HG02884 (cell line): ENCODE measurements around the gene TMEM123.
A peak's percentile ranks its signal among the peaks of the same experiment; 100 is the strongest.
"Not testable (repeated sequence)": the region's sequence is repeated elsewhere in the genome, so short reads cannot be mapped to it uniquely, and the experiment has no call there.

Experiments
- ATAC-seq: cut with Tn5 transposase; IDR thresholded peaks from one replicate; pipeline ENCODE4 v1.9.1; 2021; ENCODE audit warnings: mild to moderate bottlenecking, moderate library complexity; ENCODE audit not compliant: unreplicated experiment

The TMEM123 gene

GRCh38 chr11:102449651-102450570 is 2.7 kb downstream of the TMEM123 start:
- ATAC-seq = no peak

GRCh38 chr11:102448869-102449224 is 3.7 kb downstream of the TMEM123 start:
- no peak for ATAC-seq

GRCh38 chr11:102447941-102448868 is 4.4 kb downstream of the TMEM123 start:
- ATAC-seq = no peak

- ATAC-seq = no peak
Measured at GRCh38 chr11:102447193-102447592, 5.4 kb downstream of the TMEM123 start.

- no peak for ATAC-seq
Measured at GRCh38 chr11:102446606-102447005, 6.0 kb downstream of the TMEM123 start.

GRCh38 chr11:102444693-102445092 is 7.9 kb downstream of the TMEM123 start:
- not testable (repeated sequence) for ATAC-seq

GRCh38 chr11:102444142-102444541 is 8.4 kb downstream of the TMEM123 start:
- not testable (repeated sequence) for ATAC-seq

GRCh38 chr11:102439063-102439363 is 13.6 kb downstream of the TMEM123 start:
- not testable (repeated sequence) for ATAC-seq

GRCh38 chr11:102438311-102439062 is 14.1 kb downstream of the TMEM123 start:
- no peak for ATAC-seq

- no peak for ATAC-seq
Measured at GRCh38 chr11:102437727-102438126, 14.8 kb downstream of the TMEM123 start.

GRCh38 chr11:102436976-102437375 is 15.6 kb downstream of the TMEM123 start:
- no peak for ATAC-seq

- ATAC-seq = no peak
Measured at GRCh38 chr11:102436561-102436960, 16.0 kb downstream of the TMEM123 start.

GRCh38 chr11:102435688-102436087 is 16.9 kb downstream of the TMEM123 start:
- no peak for ATAC-seq

- ATAC-seq = not testable (repeated sequence)
Measured at GRCh38 chr11:102433571-102433970, 19.0 kb downstream of the TMEM123 start.

- ATAC-seq = not testable (repeated sequence)
Measured at GRCh38 chr11:102432560-102432959, 20.0 kb downstream of the TMEM123 start.

GRCh38 chr11:102431404-102431803 is 21.2 kb downstream of the TMEM123 start:
- ATAC-seq = no peak

- ATAC-seq = peak; percentile 86
Measured at GRCh38 chr11:102430158-102430836, 22.3 kb downstream of the TMEM123 start.

GRCh38 chr11:102429691-102430090 is 22.9 kb downstream of the TMEM123 start:
- no peak for ATAC-seq

GRCh38 chr11:102429226-102429625 is 23.3 kb downstream of the TMEM123 start:
- ATAC-seq = no peak

GRCh38 chr11:102428696-102429095 is 23.9 kb downstream of the TMEM123 start:
- ATAC-seq = no peak
